HG02798 (cell line): Measurements from ENCODE around the gene IFT81.
"Not testable (repeated sequence)": the region's sequence is repeated elsewhere in the genome, so short reads cannot be mapped to it uniquely, and the experiment has no call there.

Source experiments
- ATAC-seq: cut with Tn5 transposase; IDR thresholded peaks from one replicate; pipeline ENCODE4 v1.9.1; 2021; ENCODE audit warnings: mild to moderate bottlenecking; ENCODE audit not compliant: unreplicated experiment, poor library complexity

Gene IFT81

GRCh38 chr12:110197003-110197402 lies 72.8 kb downstream of the IFT81 start:
- no peak for ATAC-seq

DNA sequence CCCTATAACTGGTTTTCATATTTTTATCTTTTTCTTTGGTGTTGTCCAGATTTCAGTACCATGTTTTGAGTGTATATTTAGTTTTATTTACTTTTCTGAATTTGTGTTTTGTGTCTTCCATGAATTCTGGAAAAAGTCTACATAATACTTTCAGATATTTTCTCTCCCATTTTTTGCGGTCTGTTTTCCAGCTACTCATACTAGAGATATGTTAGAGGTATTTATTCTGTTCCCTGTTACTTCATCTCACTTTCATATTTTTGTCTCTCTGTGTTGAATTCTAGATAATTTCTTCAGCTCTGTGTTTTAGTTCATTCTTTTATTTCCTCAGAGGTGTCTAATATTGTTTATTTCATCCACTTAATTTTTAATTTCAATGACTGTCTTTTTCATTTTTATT lies 74.2 kb downstream of the IFT81 start:
- ATAC-seq, result no peak

DNA sequence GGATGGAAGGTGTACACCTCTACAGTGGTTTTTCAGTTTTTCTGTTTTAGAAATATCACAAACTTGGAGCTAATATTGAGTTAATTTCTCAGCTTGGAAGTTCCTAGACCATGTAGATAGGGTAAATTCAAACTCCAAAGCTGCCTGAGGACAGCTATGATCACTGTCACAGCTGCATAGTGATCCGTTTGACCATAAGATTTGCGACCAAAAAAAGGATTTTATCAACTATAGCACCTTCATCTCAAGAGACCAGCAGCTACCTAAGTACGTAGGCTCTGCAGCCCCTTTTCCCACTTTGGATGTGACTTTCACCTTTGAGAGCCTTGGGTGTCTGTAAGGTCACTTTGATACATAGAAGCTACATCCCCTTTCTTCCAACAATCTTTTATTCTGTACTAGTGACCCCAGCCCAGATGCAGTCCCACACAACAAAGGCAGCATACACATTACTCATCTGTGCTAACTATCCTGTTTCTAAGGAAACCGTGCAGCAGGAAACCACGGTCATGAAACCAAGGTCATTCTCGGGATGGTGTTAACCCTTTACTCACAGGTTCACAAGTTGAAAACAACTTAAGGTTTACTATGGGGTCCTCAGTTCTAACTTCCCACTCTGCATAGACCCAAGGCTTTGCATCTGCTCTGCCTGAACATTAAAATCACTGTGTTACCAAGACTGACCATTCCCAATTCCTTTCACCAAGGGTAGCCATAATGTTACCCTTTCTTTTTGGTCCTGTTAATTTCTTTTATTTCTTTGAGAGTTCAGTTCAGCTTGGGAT lies 75.4 kb downstream of the IFT81 start:
- ATAC-seq, result no peak

GRCh38 chr12:110200124-110200417 lies 75.9 kb downstream of the IFT81 start:
- ATAC-seq, result no peak

DNA sequence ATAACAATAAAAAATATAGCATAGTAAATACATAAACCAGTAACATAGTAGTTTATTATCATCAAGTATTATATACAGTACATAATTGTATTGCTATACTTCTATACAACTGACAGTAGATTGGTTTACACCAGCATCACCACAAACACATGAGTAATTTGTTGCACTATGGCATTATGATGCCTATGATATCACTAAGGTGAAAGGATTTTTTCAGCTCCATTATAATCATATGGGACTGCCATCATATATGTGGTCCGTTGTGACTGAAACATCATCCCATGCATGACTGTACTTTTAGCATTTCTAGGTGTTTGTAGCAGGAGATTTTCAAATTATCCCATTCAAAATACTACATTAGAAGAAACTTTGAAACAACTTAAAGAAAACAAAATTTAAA lies 77.8 kb downstream of the IFT81 start:
- ATAC-seq, result no peak

- no peak for ATAC-seq
Measured at GRCh38 chr12:110203546-110203945, 79.4 kb downstream of the IFT81 start.

GRCh38 chr12:110205931-110206330 lies 81.8 kb downstream of the IFT81 start:
- no peak for ATAC-seq

DNA sequence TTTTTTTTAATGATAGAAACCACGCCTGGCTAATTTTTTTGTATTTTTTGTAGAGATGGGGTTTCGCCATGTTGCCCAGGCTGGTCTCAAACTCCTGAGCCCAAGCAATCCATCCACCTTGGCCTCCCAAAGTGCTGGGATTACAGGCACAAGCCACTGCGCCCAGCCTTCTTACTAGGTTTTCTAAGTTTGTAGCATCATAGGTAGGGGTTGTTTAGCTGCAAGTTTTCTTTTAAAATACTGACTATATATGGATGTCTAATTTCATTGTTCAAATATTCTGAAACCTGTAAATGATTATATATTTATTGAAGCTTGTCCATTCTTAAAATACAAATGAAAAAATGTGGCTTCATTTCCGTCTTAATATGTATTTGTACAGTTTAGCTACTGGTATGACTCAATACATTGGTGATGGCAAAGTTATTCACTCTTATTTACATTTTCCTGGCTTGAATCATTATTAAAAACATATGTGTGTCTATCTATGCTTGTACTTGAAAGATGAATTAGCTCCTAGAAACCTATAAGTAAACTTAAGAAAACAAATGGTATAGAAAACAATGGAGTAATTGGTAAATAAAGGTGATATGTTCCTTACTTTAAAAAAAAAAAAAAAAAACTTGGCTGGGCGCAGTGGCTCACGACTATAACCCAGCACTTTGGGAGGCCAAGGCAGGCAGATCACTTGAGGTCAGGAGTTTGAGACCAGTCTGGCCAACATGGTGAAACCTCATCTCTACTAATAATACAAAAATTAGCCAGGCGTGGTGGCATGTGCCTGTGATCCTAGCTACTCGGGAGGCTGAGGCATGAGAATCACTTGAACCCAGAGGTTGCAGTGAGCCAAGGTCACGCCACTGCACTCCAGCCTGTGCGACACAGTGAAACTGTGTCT lies 87.7 kb downstream of the IFT81 start:
- ATAC-seq, result not testable (repeated sequence)

- ATAC-seq, result no peak
Measured at GRCh38 chr12:110217996-110218674, 94.0 kb downstream of the IFT81 start.

DNA sequence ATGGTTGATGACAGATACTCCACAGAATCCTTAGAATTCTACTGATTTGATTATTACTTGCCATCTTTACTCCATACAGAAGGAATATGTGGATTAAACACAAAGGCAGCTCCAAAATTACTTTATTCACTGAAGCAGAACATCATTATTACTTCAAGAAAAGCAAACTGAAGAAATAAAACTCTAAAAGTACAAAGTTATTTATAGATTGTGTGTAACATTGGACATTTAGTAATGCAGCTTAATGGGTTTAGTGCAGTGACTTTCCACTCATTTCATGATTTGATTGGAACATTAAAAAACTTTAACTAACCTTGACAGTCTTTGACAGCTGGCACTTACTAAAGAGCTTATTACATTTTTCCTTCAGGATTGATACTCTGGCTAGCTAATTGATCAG lies 97.9 kb downstream of the IFT81 start:
- no peak for ATAC-seq

DNA sequence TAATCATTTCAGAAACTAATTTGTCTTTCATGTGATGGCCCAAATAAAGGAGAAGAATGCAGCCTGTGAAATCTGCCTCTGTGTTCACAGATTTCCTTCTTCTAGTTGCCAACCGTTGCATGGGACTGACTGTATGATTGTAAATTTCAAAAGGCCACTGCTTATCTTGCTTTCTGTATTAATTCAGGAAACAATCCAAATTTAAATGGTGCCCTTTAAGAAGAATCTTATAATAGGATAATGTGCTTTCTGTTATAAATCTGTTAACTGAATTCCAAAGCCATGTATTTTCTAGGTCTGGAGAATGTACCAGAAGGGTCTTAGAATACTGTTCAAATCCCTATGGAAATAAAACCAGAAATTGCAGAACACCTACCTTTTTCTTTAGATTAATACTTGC lies 98.3 kb downstream of the IFT81 start:
- no peak for ATAC-seq

GRCh38 chr12:110223777-110224378 lies 99.7 kb downstream of the IFT81 start:
- no peak for ATAC-seq

GRCh38 chr12:110224379-110225304 lies 100.5 kb downstream of the IFT81 start:
- no peak for ATAC-seq

DNA sequence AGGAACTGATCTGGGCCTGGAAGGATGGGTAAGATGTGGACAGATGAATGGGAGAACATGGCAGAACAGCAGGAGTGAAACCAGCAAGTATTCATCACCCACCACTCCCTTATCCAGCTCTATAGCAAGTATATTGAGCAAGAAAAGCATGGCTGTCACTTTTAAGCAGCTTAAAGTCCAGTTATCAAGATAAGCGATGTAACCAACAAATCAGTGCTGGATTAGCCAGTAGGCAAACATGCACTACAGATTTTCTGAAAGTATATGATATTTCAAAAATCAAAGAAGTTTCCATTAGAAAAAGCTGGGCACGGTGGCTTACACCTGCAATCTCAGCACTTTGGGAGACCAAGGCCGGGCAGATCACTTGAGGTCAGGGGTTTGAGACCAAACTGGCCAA lies 103.0 kb downstream of the IFT81 start:
- no peak for ATAC-seq

DNA sequence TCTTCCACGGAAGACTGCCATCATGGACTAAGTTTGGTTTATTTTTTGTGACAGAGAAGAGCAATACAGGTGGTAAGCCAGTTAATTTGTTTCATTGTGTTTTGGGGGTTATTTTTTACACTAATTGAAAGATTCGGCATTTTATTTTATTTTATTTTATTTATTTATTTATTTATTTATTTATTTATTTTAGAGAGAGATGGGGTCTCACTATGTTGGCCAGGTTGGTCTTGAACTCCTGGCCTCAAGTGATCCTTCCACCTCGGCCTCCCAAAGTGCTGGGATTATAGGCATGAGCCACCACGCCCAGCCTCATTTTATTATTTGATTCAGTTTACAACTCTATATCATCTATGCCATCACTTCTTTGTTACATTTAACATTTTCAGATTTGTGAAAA lies 104.2 kb downstream of the IFT81 start:
- not testable (repeated sequence) for ATAC-seq

- ATAC-seq, result no peak
Measured at GRCh38 chr12:110228756-110229155, 104.6 kb downstream of the IFT81 start.

DNA sequence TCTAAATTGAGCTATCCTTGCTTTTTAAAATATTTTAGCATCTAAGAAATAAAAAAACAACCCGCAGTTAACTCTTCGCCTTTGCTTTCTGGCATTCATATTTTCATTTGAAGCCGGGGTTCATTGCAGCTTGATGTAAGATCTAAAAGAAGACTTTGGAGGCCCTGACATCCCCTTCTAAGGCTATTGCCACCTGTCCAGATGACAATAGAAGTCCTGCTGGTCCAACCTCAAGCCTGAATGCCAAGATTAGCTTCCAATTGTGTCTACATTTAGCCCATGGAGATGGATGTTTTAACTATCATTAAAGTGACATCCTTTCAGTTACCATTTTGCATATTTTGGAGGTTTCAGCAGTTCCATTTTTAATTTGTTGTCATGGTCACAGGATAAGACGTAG lies 105.3 kb downstream of the IFT81 start:
- no peak for ATAC-seq

- no peak for ATAC-seq
Measured at GRCh38 chr12:110230655-110231054, 106.5 kb downstream of the IFT81 start.

- no peak for ATAC-seq
Measured at GRCh38 chr12:110233212-110233903, 109.2 kb downstream of the IFT81 start.
